Keratinocyte (primary cell): ENCODE data around the gene ROMO1.

Source experiments
- EZH2 ChIP-seq: IDR thresholded peaks from one replicate; pipeline ENCODE4 v1.6.1; 2012; ENCODE audit warnings: inconsistent platforms, mild to moderate bottlenecking, low read length, moderate library complexity
- TF ChIP-seq, protein P1 (sequence below), 3 experiments: IDR thresholded peaks in 1 of 3; conservative IDR thresholded peaks in 1 of 3; optimal IDR thresholded peaks in 1 of 3; 2 replicates in 2 of 3; 3 replicates in 1 of 3; pipeline versions ENCODE3 to v1.5.1; 2011; ENCODE audit warnings: low read length in 3 of 3, mild to moderate bottlenecking in 3 of 3, moderate library complexity in 2 of 3, control low read depth in 1 of 3, inconsistent platforms in 1 of 3; ENCODE audit not compliant: insufficient read depth in 2 of 3; ENCODE audit errors: extremely low read depth in 1 of 3

DNA sequence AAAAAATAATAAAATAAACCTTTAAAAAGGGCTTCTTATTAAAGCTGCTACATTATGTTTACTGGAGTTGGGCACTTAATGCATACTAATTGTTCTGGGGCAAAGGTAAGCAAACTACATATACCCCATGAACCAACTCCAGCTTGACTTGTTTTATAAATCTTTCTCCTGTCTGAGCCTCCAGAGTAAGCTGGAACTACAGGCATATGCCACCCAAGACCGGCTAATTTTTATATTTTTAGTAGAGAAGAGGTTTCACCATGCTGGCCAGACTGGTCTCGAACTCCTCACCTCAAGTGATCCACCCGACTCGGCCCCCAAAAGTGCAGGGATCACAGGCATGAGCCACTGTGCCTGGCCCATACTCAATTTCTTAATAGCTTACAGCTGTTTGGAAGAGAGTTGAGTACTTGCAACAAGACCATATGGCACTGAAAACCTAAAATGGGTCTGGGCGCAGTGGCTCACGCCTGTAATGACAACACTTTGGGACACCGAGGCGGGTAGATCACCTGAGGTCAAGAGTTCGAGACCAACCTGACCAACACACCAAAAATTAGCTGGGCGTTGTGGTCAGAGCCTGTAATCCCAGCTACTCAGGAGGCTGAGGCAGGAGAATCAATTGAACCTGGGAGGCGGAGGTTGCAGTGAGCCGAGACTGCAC is 19.9 kb downstream of the ROMO1 start:
- TF ChIP-seq, protein P1, sequence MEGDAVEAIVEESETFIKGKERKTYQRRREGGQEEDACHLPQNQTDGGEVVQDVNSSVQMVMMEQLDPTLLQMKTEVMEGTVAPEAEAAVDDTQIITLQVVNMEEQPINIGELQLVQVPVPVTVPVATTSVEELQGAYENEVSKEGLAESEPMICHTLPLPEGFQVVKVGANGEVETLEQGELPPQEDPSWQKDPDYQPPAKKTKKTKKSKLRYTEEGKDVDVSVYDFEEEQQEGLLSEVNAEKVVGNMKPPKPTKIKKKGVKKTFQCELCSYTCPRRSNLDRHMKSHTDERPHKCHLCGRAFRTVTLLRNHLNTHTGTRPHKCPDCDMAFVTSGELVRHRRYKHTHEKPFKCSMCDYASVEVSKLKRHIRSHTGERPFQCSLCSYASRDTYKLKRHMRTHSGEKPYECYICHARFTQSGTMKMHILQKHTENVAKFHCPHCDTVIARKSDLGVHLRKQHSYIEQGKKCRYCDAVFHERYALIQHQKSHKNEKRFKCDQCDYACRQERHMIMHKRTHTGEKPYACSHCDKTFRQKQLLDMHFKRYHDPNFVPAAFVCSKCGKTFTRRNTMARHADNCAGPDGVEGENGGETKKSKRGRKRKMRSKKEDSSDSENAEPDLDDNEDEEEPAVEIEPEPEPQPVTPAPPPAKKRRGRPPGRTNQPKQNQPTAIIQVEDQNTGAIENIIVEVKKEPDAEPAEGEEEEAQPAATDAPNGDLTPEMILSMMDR (optimal IDR thresholded peaks at IDR 0.05 in 1 of 3, IDR thresholded peaks at IDR 0.05 in 1 of 3, conservative IDR thresholded peaks at IDR 0.05 in 1 of 3; ENCODE audit: extremely low read depth in 1 of 3, insufficient read depth in 2 of 3, low read length in 3 of 3) = no peak
- no peak for TF ChIP-seq EZH2
